Ovary (tissue), 3 donors: Measurements from ENCODE around the gene IDI2.

Experiments used
- CTCF ChIP-seq, 3 donors: fragments of 450-650 bp in 2 of 3; fragments of 200-600 bp in 1 of 3; IDR thresholded peaks; one replicate each; pipeline versions ENCODE4 v1.5.1 to v1.8.0; 2016 to 2022; ENCODE audit warnings: antibody characterized with exemption in 3 of 3, mild to moderate bottlenecking in 1 of 3
- EP300 ChIP-seq: sonication (generic); formaldehyde crosslinking; IDR thresholded peaks from one replicate; pipeline ENCODE4 v1.6.1; 2017; ENCODE audit warnings: antibody characterized with exemption
- donor health status: DM: no; HTN: no; CAD: no.

DNA sequence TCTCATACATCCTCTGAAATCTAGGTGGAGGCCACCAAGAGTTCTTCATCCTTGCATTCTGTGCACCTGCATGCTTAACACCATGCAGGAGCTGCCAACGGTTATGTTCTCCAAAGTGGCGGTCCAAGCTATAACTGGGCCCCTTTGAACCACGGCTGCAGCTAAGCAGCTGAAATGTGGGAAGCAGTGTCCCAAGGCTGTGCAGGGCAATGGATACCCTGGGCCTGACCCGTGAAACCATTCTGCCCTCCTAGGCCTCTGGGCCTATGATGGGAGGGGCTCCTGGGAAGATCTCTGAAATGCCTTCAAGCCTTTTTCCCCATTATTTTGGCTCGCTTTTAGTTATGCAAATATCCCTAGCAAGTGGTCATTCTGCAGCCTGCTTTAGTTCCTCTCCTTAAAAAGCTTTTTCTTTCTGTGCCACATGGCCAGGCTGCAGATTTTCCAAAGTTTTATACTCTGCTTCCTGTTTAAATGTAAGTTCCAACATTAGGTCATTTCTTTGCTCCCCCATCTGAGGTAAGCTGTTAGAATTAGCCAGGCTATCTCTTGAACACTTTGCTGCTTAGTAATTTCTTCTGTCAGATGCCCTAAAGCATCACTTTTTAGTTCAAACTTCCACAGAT lies 45.1 kb downstream of the IDI2 start:
- TF ChIP-seq CTCF (IDR thresholded peaks at IDR 0.05): no peak
- TF ChIP-seq EP300: no peak
